Vagina (tissue), 2 donors: ENCODE measurements around the gene RGL2.

ENCODE experiments used
- CTCF ChIP-seq, 3 experiments: fragments of 450-650 bp in 2 of 3; fragments of 200-600 bp in 1 of 3; sonication (generic) in 1 of 3; IDR thresholded peaks; one replicate each; pipeline ENCODE4 v1.5.1; 2017 to 2019; ENCODE audit warnings: antibody characterized with exemption in 3 of 3, mild to moderate bottlenecking in 2 of 3, moderate library complexity in 2 of 3
- POLR2A ChIP-seq, 2 donors: fragments of 450-650 bp; IDR thresholded peaks; one replicate each; pipeline ENCODE4 v1.6.1; 2017; ENCODE audit warnings: antibody characterized with exemption in 2 of 2, mild to moderate bottlenecking in 2 of 2, moderate library complexity in 2 of 2

GRCh38 chr6:33330736-33331135 lies 32.0 kb upstream of the RGL2 start:
- TF ChIP-seq POLR2A (IDR thresholded peaks at IDR 0.05): no peak
- TF ChIP-seq CTCF (IDR thresholded peaks at IDR 0.05): no peak
